SU-DHL-6 (cell line): ENCODE measurements around the gene CLEC17A.

ENCODE experiments used
- CTCF ChIP-seq: fragments of 200-600 bp; sonication (generic); IDR thresholded peaks from one replicate; pipeline ENCODE4 v1.5.1; 2017; ENCODE audit warnings: antibody characterized with exemption, mild to moderate bottlenecking, low read length, moderate library complexity; ENCODE audit not compliant: insufficient read depth, poor library complexity, severe bottlenecking
- EZH2phosphoT487 ChIP-seq: fragments of 200-600 bp; sonication (generic), shearing (Covaris generic); conservative IDR thresholded peaks from 2 replicates; pipeline ENCODE4 v1.6.1; 2018; ENCODE audit warnings: mild to moderate bottlenecking, antibody characterized with exemption, low read length, moderate library complexity, mixed read lengths

- TF ChIP-seq CTCF (no peak), EZH2phosphoT487 (no peak)
These were observed 77.1 kb downstream of the CLEC17A start for GRCh38 chr19:14659874-14660489.
